ENCODE data around the gene NEURL3.

GRCh38 chr2:96526615-96527285, 21.6 kb upstream of the NEURL3 start:
- TF ChIP-seq POLR2A (IDR thresholded peaks at IDR 0.05; ENCODE audit: extremely low read depth, insufficient read length), result no peak
- TF ChIP-seq, protein P1, sequence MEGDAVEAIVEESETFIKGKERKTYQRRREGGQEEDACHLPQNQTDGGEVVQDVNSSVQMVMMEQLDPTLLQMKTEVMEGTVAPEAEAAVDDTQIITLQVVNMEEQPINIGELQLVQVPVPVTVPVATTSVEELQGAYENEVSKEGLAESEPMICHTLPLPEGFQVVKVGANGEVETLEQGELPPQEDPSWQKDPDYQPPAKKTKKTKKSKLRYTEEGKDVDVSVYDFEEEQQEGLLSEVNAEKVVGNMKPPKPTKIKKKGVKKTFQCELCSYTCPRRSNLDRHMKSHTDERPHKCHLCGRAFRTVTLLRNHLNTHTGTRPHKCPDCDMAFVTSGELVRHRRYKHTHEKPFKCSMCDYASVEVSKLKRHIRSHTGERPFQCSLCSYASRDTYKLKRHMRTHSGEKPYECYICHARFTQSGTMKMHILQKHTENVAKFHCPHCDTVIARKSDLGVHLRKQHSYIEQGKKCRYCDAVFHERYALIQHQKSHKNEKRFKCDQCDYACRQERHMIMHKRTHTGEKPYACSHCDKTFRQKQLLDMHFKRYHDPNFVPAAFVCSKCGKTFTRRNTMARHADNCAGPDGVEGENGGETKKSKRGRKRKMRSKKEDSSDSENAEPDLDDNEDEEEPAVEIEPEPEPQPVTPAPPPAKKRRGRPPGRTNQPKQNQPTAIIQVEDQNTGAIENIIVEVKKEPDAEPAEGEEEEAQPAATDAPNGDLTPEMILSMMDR (IDR thresholded peaks at IDR 0.05; ENCODE audit: low read depth, low read length), result no peak
- no peak for TF ChIP-seq MAX (IDR thresholded peaks at IDR 0.05; ENCODE audit: low read depth, low read length)
- no peak for TF ChIP-seq MYC (IDR thresholded peaks at IDR 0.05; ENCODE audit: low read depth, low read length)
